GM21526 (cell line): ENCODE data around the gene YARS1.

Experiments
- ATAC-seq: cut with Tn5 transposase; IDR thresholded peaks from one replicate; pipeline ENCODE4 v1.9.1; 2021; ENCODE audit warnings: moderate library complexity; ENCODE audit not compliant: unreplicated experiment, low FRiP score

Gene YARS1

DNA sequence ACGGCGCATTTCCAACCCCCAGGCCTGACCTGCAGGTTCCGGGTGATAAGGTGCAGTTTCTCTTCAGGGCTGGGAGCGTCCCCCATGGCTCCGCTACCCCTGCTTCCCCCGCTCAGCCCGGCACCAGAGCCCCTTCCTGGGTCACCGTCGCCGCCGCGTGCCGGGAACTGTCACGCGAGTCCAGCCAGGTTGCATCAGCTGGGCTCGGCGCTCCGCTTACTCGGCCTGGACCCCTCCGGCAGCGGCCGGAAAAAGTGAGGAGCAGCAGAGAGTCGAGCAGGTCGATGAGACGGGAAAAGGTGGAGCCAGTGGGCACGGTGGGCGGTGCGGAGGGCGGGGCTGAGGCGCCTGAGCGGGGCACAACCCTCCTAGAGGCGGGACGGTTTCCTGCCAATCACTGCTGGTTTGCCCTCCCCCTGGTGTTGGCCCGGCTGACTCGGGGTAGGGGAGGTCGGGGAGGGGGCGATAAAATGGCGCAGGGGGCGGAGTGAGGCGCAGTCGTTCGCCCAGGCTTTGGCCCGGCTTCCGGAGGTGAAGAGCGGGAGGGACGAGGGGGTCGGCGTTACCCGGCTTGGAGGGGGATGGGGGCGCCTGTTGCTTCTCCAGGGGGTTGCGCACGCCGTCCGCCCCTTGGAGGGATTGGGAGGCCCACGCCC lies at the start of gene YARS1, which contains the start of gene S100PBP:
TSS of gene YARS1 (minus strand) at position 200 of the 656 bp plus-strand sequence. CDS start at position 86, 114 bp downstream.
TSS of gene S100PBP (plus strand) at position 495 of the 656 bp plus-strand sequence. CDS start 8,447 bp downstream, outside the sequence.
- peak; percentile 76 for ATAC-seq

DNA sequence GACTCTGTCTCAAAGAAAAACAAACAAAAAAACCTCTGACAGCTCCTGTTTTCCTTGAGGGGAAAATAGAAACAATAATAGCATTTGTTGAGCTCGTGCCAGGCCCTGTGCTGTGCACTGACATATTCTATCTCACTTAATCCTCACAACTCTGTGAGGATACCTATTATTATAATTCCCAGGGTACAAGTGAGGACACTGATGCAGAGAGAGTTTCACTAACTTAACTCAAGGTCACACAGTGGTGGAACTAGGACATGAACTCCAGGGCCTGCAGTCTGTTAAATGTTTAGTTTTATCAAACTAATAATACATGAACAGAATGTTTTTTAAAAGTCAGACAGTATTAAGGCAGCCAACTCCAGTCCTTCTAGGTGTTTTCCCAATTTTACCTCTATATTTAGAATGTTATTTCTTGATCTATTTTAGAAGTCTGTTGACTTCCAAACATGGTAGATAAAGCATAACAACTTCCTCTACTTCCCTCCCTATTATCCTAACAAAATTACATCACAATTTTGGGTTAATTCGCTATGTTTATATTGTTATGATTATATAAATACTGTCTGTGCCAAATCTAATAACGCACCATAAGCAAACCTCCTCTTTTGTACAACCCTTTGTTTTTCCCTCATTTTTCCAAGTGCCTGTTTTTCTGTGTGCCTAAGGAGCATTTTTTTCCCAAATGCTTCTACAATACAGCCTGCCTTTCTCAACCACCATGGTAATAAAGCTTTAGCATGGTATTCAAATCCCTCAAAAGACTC lies 48.7 kb upstream of the YARS1 start:
- ATAC-seq: no peak

DNA sequence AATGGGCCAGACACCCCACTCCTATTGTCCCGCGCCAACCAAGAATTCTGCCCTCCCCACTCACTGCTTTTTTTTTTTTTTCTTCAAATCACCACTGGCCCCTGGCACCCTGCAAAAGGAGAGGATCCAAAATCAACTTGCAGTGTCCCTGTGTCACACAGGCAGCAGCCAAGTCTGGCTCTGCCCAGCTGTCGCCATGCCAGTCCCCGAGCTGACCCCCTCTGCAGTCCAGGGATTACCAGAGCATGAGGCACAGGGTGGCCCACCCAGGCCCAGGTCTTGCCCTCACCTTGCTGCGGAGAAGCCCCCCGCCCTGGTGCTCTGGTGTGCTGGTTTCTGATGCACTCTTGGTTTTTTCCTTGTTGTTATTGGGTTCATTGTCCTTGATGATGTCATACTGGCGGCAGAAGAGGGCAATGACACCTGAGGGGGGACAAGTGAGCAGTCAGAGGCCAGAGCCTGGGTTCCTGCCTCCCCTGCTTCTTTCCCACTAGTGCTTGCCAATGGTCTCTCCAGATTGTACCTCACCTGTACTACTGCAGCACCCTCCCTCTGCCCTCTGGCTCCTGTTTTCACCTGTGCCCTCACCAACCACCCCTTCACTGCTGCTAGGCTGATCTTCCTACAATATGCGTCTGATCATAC lies 47.3 kb upstream of the YARS1 start:
- no peak for ATAC-seq

DNA sequence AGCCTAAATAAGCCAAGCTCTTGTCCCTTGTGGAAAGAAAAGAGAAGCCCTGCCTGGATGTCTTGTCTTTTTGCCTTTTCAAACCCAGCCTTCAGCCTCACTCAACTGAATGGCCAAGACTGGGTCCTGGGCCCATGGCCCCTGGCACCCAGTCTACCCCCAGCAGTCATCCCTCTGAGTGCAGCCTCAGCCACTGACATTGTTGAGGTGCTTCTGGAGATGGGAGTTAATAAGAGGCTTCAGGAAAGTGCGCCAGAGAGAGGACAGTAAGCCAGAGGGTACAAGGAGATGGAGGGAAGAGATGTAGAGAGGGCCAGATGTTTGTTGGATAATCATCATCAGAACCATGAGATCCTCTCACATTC lies 46.7 kb upstream of the YARS1 start:
- no peak for ATAC-seq

DNA sequence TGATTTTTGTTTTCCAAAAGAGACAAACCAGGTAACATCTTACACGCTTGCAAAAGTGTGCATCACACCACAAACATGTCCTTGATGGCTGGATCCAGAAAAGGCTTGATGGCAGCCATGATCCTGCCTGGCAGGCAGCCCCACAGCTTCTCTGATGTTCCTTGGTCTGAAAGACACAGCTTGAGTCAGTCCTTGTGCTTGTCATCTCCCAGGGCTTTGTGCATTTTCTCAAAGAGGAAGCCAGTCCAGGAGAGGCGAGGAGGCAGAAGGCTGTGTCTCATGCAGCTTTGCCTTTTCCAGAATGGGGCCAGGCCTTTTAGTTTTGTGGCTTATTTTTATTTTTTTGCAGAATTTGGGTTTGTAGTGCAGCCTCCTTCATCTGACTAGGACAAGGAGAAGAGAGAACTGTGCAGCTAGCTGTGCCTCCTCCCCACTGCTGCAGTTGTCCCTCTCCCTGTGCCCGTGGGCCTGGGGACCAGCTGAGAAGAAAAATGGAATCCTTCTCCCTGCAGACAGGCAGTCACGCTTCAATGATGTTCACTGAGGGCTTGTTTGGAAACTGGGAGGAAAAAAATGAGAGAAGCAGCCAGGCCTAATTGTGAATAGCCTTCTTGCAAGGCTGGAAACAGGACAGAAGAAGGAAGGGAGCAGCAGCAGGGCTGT lies 46.2 kb upstream of the YARS1 start:
- no peak for ATAC-seq

DNA sequence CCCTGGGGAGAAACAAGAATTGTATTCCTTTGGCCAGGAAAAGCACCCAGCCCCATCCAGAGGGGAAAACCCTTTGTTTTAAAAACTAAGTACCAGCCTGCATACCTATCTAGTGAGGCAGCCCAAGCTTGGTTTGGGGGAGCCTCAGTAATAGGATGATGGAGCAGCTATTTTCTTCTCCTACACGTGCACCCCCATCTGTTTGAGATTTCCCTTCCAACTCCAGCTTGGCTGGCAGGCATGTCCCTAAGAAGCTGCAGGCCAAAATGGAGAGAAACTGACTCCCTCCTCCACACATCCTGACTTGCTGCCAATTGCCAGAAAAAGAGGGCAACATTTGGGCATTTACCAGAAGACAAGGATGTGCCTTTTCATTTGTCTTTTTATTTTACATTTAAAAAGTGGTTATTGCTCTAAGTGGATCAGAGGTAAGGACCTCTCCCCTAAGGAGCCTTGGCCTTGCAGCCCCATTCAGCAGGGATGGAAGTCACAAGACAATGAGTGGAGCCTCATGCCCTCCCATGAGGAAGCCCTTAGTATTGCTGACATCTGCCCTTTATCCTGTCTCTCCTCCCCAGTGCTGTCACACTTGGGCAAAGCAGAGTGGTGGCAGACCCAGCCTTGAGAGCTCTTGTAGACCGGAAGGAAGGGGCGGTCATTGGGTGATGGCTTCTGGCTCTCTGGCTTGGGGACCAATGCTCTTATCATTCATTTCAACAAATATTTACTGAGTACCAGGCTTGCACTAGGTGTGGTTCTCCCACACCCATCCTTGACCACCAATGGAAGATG lies 44.9 kb upstream of the YARS1 start:
- no peak for ATAC-seq

DNA sequence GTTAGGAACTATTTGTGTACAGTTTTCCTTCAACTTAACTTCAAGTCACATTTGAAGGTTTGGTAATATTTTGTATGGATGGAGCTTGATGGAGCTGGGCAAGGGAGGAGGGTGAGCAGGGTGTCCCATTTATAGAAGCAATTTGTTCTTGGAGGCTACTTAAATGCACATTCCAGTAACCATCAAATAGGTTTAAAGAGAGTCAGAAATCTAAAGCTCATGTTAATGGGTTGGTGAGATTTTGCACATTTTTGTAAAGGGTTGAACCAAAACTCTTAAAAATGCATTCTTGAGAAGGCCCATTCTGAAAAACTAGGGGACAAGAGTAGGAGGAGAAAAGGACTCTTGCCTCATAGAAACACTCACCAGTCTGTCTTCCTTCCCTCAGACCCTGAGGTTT lies 43.4 kb upstream of the YARS1 start:
- ATAC-seq: no peak

DNA sequence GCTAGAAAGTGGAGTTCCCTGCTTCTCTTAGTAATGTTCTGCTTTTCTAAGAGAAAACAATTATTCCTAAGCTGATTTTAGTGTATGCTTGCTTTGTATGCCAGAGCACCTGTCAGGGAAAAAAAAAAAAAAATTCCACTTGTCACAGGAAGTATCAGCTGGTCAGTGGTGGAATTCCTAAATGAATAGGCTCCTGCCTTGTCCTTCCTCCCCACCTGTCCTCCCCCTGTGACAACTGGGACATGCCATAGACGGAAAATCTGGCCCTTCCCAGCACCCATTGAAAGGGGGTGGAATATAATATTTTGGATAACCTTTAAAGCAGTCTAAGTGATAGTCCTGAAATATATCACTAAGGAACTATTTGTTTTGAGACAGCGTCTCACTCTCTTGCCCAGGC lies 42.8 kb upstream of the YARS1 start:
- ATAC-seq: no peak

DNA sequence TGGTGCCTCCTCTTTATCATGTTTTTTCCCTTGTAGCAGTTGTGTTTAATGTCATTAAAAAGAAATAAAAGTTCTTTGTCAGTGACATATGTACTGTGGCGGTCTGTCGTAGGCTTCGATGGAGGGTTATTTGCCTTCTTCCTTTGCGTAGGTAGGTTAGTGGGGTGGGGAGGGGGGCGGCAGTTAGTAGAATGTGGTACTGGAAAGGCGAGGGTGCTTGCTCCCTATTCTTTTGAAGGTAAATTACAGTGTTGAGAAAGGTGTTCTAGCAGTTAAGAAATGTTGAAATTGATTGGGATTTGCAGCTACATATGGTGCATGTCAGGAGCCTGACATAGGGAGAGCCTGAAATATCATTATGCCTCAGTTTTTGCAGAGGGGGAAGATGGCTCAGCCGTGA lies 41.6 kb upstream of the YARS1 start:
- no peak for ATAC-seq

DNA sequence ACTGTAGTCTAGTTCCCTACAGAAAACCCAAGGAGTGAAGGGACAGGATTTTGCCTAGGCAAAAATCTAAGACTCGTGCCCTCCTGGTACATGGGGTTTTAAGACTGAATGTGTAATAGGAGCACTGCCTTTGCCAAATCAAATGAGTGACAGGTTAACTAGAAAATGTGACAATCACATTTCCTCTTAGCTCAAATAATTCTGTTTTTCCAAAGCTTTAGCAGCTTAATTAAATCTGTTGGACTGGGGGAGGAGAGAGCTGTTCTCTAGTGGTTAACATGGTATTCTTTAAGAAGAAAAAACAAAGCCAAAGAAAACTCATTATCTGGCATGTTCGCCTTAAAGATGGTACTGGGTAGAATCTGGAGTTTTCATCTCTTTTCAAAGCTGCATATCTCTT lies 41.0 kb upstream of the YARS1 start:
- no peak for ATAC-seq

DNA sequence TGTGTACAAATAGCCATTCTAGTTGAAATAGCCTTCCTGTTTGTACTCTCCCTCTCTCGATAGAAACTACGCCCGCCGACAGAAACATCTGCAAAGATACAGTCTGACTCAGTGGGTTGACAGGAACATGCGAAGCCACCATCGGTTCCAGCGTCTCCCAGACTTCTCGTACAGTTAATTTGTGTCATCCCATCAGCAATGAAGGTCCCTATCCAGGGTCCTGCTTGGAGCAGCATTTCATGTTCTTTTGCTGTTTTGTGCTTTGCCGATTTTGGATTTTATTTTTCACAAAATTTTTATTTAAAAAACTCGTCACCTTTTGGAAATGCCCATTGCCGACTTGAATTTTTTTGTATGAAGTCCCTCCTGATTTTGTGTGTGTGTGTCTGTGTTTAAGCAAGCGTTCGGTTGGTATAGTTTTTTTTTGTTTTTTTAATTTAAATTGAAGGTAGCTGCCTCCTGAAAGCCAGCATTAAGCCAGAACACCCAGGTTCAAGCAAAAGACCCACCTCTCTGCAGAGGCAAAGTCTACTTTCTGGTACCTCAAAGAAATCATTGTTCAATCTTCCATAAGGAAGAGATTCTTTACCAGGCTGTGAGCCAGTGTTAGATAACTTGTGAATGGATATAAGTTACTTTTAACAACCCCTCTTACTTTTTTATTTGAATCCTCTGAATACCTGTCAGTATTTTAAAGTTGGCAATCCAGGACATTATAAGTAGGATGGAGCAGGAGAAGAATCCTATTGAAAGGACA lies 38.9 kb upstream of the YARS1 start:
- ATAC-seq: no peak

DNA sequence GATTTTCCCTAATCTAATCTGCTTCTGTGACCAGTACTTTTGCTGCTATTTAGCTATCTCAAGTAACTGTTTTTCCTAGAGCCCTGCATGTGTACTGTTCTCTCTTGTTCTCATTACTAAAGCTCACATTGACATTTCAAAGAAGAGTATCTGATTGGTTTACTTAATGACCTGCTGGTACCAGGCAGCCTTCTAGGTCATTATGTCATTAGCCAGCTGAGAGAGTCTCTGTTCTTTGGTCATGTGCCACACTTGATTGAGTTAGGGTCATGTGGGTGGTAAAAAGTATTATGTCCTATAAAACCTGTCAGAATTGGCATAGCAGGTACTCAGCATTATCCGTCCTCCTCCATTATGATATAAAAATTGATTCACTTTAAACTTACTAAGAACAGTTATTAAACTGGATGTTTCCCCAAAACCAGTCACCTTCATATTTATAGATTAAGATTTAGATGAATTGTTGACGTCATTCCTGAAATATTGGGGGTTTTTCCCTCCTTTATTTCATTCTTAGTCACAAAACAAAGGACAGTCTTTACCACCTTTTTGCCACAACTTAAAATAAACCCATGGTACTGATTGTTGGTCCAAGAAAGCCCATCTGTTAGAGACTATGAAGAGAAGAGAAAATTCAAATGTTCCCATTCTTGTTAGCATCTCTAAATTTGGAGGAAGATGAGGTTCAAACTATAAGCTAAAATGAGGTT lies 31.4 kb upstream of the YARS1 start:
- ATAC-seq: no peak

DNA sequence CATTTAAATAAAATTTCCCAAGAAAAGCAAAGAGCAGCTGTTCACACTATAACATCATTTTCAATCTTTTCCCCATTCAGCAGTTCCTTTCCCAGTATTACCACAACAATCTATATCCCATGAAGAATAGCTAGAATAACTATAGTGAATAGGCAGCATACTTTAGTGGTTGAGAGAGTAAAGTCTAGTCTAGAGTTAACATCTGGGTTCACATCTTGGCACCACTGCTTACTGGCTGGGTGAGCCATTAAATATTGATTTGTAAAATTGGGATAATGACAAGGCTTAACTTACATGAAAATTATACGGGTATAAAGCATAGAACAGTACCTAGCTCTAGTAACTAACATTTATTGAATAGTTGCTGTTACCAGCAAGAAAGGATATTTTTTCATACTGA lies 14.7 kb upstream of the YARS1 start:
- ATAC-seq: no peak

DNA sequence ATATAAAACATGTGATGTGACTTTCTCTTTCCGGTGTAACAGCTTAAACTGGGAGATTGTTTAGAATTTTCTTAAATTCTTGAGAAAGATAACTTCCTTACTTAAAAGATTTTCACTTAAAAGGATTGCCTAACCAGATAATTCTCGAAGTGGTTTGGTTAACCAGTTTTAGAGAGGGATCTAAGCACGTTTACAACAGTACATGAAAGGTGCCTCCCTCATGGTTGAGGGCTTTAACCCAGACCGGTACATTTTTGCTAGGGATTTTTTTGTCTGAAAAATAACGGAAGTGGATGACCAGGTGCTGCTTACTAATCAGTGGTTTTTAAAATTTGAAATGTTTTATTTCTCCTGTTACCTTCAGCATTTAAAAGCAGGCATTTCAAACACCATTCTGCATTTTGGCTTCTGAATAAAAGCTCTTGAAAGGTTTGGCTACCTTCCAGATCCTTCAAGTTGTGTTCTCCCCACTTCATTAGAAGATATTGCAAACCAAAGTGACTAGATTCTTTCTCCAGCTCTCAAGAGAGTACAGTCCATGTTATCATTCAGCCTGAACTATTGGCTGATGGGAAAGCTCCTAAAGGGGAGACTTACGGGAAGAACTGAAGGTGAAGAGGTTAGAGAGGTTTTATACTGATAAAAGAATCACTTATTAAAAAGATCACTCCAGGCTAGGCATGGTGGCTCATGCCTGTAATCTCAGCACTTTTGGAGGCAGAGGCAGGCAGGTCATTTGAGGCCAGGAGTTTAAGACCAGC lies 13.1 kb upstream of the YARS1 start:
- no peak for ATAC-seq

DNA sequence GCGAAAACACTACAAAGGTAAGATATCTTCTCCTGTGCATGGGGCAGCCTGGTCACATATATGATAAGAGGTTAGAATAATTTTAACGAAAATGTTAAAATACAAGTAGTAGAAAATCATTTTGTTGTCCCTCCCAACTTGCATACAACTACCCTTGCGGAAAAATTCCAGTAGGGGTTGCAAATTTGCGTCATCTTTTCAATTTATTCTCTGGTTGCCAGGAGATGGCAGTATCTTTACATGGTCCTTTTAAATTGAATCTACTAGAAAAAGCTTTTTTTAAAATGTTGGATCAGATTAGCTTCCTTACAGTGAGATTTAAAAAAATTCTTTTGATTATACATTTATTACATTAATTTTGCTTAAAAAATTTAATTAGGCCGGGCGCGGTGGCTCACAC lies 11.2 kb upstream of the YARS1 start:
- ATAC-seq: no peak

DNA sequence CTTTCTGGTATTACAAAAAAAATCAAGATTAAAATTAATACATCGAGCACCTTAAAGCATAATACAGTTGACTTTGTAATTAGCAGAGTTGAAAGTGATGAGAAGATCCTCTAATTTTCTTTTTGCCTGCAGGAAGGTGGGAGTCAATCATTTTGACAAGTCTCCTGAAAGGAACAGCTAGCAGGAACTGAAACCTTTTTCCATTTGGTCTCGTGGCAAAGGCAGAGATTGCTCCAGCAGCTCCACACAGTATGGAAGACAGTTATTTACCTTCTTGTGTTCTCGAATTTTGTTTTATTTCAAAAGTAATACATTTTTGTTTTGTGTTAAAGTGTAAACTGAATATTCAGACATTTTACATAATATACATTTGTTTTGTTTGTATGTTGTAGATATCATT lies 8.0 kb upstream of the YARS1 start:
- ATAC-seq: no peak

DNA sequence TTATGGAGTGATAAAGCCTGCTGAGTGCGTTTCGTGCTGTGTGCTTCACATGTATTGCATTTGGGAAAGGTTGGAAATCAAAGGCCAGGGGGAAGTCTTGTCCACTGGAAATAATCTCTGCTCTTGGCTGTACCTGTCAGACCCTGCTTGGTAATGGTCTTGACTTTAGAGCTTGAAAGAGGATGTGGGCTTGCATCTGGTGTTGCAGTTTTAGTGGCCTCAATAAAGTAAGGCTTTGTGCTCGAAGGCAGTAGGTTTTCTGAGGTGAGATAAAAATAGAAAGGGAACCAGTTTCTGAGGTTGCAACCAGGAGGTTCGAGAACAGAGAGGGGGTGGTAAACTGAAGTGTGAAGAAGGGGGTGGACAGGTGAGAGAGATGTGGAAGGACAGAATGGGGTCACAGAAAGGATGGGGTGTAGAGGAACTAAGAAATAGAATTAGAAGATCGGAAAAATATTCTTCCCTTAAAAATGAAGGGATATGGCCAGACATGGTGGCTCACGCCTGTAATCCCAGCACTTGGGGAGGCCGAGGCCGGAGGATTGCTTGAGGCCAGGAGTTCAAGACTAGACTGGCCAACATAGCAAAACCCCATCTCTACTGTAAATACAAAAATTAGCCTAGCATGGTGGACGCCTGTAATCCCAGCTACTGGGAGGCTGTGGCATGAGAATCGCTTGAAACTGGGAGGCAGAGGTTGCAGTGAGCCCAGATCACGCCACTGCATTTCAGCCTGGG lies 1.8 kb upstream of the YARS1 start:
- ATAC-seq: peak; percentile 34
